Nephron progenitor cell (in vitro differentiated cells): ENCODE measurements around the gene PLEKHG4B.

Experiments used
- DNase-seq: peaks from one replicate; pipeline ENCODE4 v3.0.0; 2021
- H3K27ac Mint-ChIP-seq: 2 replicates; pipeline ENCODE4 v1.8.0; 2021; ENCODE audit warnings: mild to moderate bottlenecking, moderate library complexity, mixed read lengths
- H3K27me3 Mint-ChIP-seq: 2 replicates; pipeline ENCODE4 v1.8.0; 2021; ENCODE audit warnings: mild to moderate bottlenecking, low read depth, mixed read lengths; ENCODE audit not compliant: poor library complexity
- H3K36me3 Mint-ChIP-seq: 2 replicates; pipeline ENCODE4 v1.8.0; 2021; ENCODE audit warnings: low read depth, mixed read lengths
- H3K4me1 Mint-ChIP-seq: 2 replicates; pipeline ENCODE4 v1.8.0; 2021; ENCODE audit warnings: mixed read lengths
- H3K4me3 Mint-ChIP-seq: 2 replicates; pipeline ENCODE4 v1.8.0; 2021; ENCODE audit warnings: mild to moderate bottlenecking, moderate library complexity, mixed read lengths
- H3K9me3 Mint-ChIP-seq: 2 replicates; pipeline ENCODE4 v1.8.0; 2021; ENCODE audit warnings: mild to moderate bottlenecking, moderate library complexity, mixed read lengths
- TF ChIP-seq, protein P1 (sequence below): fragments of 200-600 bp; sonication (generic); IDR thresholded peaks from 2 replicates; pipeline ENCODE4 v1.5.0; 2021; ENCODE audit warnings: antibody characterized with exemption

The PLEKHG4B gene

GRCh38 chr5:159448-160172, 67.6 kb downstream of the PLEKHG4B start:
- no peak overlapping the region for H3K4me3 Mint-ChIP-seq
- peaks cover 10% of the 10 kb centered on the region for H3K9me3 Mint-ChIP-seq
- peaks cover 5% of the 10 kb centered on the region for H3K27me3 Mint-ChIP-seq
- DNase-seq: no peak
- peaks cover 45% of the 10 kb centered on the region for H3K36me3 Mint-ChIP-seq
- H3K4me1 Mint-ChIP-seq: peaks cover 35% of the 10 kb centered on the region
- TF ChIP-seq, protein P1, sequence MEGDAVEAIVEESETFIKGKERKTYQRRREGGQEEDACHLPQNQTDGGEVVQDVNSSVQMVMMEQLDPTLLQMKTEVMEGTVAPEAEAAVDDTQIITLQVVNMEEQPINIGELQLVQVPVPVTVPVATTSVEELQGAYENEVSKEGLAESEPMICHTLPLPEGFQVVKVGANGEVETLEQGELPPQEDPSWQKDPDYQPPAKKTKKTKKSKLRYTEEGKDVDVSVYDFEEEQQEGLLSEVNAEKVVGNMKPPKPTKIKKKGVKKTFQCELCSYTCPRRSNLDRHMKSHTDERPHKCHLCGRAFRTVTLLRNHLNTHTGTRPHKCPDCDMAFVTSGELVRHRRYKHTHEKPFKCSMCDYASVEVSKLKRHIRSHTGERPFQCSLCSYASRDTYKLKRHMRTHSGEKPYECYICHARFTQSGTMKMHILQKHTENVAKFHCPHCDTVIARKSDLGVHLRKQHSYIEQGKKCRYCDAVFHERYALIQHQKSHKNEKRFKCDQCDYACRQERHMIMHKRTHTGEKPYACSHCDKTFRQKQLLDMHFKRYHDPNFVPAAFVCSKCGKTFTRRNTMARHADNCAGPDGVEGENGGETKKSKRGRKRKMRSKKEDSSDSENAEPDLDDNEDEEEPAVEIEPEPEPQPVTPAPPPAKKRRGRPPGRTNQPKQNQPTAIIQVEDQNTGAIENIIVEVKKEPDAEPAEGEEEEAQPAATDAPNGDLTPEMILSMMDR: no peak
- peak overlapping the region; percentile 29 for H3K27ac Mint-ChIP-seq

GRCh38 chr5:160173-160510, 68.2 kb downstream of the PLEKHG4B start:
- Mint-ChIP-seq H3K36me3 (peaks cover 45% of the 10 kb centered on the region), H3K4me1 (peaks cover 30% of the 10 kb centered on the region), H3K27me3 (peaks cover 4% of the 10 kb centered on the region), H3K4me3 (no peak overlapping the region), H3K9me3 (peaks cover 13% of the 10 kb centered on the region), H3K27ac (peak overlapping the region; percentile 33)
- TF ChIP-seq, protein P1: no peak
- no peak for DNase-seq

DNA sequence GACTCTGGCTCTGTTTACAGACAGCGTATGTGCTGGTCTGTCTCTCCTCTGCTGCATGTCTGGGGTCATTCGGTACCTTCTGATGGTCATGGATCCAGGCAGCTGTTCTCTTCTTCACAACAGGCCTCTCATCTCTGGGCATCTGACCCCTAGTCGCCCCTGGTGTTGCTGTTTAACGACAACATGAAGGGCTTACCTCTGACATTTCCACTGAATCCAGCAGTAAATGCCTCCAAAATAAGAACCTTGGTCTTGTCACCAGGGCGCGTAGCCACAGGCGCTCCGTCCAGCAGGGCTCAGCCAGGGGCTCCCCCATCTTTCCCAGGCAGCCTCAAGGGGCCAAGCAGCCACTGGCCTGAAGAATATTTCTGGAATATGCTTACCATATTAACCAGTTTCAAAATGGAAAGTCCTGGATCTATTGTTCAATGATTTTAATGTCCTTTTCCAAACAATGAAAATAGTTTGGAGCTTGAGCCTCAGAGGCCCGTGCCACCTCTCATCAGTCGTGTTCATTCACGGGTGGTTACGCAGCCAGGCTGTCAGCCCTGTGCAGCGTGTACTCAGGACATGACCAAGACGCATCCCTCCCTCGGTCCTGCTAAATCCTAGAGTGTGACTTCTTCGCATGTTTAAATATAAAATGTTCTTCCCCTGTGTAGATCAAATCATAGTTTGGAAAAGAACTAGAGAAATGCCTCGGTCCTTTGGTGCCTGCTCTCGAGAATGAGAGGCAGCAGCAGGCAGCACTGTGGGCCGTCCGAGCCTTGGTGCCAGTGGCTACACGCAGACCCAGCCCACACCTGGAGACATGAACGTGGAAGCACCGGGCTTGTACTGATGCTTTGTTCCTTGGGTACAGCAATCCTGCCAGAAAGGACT, 69.2 kb downstream of the PLEKHG4B start:
- Mint-ChIP-seq H3K27me3 (peaks cover 4% of the 10 kb centered on the region), H3K27ac (peak overlapping the region; percentile 31), H3K4me1 (peaks cover 19% of the 10 kb centered on the region), H3K36me3 (peaks cover 35% of the 10 kb centered on the region), H3K9me3 (peaks cover 13% of the 10 kb centered on the region), H3K4me3 (no peak overlapping the region)
- TF ChIP-seq, protein P1: no peak
- no peak for DNase-seq

DNA sequence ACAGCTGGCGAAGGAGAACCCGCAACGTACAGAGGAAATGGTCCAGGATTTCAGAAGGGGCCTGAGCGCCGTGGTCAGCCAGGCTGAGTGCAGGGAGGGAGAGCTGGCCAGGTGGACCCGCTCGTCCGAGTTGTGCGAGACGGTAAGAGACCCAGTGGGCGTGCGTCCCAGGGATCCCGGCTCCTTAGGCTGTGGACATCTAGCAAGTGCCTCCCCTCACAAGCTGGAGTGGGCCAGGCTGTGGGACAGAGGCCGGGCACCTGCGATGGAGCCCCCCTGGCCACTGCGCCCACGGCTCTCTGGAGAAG, 69.8 kb downstream of the PLEKHG4B start:
- TF ChIP-seq, protein P1: no peak
- no peak overlapping the region for H3K4me3 Mint-ChIP-seq
- DNase-seq: no peak
- peaks cover 13% of the 10 kb centered on the region for H3K9me3 Mint-ChIP-seq
- H3K27ac Mint-ChIP-seq: no peak overlapping the region
- peaks cover 14% of the 10 kb centered on the region for H3K4me1 Mint-ChIP-seq
- H3K27me3 Mint-ChIP-seq: peaks cover 4% of the 10 kb centered on the region
- H3K36me3 Mint-ChIP-seq: peaks cover 37% of the 10 kb centered on the region

GRCh38 chr5:162190-162564, 70.2 kb downstream of the PLEKHG4B start:
- Mint-ChIP-seq H3K27me3 (peaks cover 4% of the 10 kb centered on the region), H3K27ac (no peak overlapping the region), H3K4me1 (peaks cover 12% of the 10 kb centered on the region), H3K4me3 (no peak overlapping the region), H3K9me3 (peaks cover 13% of the 10 kb centered on the region), H3K36me3 (peaks cover 33% of the 10 kb centered on the region)
- TF ChIP-seq, protein P1: no peak
- DNase-seq: no peak
